Fibroblast of villous mesenchyme (primary cell): ENCODE results near the gene TFAP2A. TPM values are rescaled to one million over a fixed set of nuclear protein-coding genes. Genes with fewer than 3 reads are reported as not detected.

Experiments
- DNase-seq: peaks from one replicate; pipeline ENCODE4 v3.0.0-alpha.2; 2010; ENCODE audit warnings: low read depth
- H3K4me3 ChIP-seq: 2 replicates; pipeline ENCODE4 v1.5.1; 2011; ENCODE audit warnings: low read depth, mild to moderate bottlenecking, low read length
- total RNA-seq: library from RNA; depleted of rRNA; stranded (reverse); fragments of >200 nt; gene quantifications from 2 replicates; pipeline ENCODE4 v1.2.3, GENCODE V29; 2012
- TF ChIP-seq, protein P1 (sequence below): IDR thresholded peaks from 2 replicates; pipeline ENCODE4 v1.5.1; 2012; ENCODE audit warnings: low read depth, mild to moderate bottlenecking, low read length; ENCODE audit not compliant: insufficient read depth

Gene TFAP2A
- total RNA-seq, 1 donor, result 13.8 TPM

DNA sequence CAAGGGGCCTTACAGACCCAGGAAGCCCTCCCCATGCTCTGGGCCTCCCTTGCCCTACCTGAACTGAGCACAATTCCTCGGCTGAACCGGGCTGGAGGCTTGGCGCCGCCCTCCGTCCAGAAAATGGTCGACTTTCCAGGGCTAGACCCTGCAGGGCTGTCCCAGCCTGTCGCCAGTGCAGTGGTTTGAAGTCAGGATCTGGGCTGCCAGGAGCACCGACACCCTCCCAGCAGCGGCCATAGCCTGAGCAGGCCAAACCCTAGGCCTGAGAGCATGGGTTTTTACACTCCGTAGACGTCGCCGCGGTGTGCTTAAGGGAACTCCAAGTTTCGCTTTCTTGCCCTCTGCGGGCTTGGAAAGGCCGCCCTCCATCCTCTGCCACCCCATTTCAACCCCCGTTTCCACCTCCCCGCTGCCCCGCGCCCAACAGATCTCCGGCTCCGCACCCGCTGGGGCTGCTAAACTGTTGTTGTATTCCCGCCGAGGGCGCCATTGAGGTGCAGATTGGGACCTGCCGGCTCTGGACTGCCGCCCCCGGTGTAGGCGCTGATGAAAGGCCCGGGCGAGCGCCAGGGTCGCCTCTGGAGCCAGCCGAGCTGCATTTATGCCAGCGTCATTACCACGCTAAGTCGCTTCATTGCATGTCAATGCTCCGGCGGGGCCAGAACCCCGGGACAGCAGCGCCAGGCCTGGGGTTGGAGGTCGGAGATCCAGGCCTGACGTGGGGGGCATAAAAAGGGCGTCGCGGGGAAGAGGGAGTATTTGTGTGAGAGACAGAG lies 2.2 kb upstream of the TFAP2A start:
- no peak overlapping the region for H3K4me3 ChIP-seq
- TF ChIP-seq, protein P1, sequence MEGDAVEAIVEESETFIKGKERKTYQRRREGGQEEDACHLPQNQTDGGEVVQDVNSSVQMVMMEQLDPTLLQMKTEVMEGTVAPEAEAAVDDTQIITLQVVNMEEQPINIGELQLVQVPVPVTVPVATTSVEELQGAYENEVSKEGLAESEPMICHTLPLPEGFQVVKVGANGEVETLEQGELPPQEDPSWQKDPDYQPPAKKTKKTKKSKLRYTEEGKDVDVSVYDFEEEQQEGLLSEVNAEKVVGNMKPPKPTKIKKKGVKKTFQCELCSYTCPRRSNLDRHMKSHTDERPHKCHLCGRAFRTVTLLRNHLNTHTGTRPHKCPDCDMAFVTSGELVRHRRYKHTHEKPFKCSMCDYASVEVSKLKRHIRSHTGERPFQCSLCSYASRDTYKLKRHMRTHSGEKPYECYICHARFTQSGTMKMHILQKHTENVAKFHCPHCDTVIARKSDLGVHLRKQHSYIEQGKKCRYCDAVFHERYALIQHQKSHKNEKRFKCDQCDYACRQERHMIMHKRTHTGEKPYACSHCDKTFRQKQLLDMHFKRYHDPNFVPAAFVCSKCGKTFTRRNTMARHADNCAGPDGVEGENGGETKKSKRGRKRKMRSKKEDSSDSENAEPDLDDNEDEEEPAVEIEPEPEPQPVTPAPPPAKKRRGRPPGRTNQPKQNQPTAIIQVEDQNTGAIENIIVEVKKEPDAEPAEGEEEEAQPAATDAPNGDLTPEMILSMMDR, result no peak
- no peak for DNase-seq

DNA sequence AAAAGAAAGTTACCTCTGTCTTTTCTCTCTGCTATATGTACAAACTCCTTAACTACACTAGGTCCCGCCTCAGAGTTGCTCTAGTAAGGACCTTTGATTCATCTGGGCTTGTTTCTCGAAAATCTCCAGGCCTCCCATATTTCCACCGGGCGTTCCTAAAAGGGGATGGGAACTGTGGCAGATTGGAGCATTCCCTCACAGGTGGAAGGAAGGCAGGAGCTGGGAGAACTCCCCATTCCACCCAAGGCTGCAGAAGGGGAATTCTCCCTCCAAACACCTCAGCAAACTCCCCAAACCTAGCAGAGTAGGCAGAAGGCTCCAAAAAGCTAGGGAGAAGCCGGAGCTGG lies 1.6 kb upstream of the TFAP2A start:
- no peak overlapping the region for H3K4me3 ChIP-seq
- TF ChIP-seq, protein P1, result no peak
- DNase-seq, result no peak

DNA sequence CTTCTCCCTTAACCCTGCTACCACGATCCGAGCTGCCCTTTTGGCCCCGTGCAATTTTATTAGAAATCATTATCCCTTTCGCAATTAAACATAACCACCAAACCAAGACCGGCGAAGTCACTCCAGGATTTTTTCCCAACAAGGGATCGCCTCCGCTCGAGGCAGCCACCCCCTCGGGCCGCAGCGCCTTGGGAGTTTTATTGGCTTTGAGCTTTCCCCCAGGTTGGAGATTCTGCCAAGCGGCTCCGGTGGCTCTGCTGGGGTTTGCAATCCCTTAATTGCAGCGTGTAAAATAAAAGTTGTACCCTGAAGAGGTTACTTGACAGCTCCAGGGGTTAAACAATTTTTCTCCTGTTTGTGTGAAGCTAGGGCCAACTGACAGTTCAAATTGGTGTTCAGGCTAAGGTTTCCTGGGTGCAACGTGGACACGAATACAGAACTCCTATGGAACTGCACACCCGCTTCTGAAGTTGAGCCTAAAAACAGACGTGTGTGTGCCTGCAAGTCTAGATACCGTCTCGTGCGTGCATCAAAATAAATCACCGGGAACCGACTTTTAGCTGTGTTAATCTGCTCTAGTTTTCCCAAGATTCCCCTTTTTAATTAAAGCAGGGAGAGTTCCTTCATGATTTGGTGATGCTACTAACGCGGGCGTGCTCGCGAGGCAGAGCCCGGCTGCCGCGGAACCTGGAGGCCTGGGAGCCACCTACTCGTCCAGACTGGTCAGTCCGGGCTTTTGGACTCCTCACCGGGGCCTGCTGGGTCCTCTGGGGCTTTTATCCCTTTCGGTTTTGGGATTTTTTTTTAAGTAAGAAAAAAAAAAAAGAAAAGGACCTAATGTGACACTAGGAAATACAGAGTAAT lies 975 bp upstream of the TFAP2A start:
- TF ChIP-seq, protein P1, result no peak
- H3K4me3 ChIP-seq, result no peak overlapping the region
- no peak for DNase-seq

DNA sequence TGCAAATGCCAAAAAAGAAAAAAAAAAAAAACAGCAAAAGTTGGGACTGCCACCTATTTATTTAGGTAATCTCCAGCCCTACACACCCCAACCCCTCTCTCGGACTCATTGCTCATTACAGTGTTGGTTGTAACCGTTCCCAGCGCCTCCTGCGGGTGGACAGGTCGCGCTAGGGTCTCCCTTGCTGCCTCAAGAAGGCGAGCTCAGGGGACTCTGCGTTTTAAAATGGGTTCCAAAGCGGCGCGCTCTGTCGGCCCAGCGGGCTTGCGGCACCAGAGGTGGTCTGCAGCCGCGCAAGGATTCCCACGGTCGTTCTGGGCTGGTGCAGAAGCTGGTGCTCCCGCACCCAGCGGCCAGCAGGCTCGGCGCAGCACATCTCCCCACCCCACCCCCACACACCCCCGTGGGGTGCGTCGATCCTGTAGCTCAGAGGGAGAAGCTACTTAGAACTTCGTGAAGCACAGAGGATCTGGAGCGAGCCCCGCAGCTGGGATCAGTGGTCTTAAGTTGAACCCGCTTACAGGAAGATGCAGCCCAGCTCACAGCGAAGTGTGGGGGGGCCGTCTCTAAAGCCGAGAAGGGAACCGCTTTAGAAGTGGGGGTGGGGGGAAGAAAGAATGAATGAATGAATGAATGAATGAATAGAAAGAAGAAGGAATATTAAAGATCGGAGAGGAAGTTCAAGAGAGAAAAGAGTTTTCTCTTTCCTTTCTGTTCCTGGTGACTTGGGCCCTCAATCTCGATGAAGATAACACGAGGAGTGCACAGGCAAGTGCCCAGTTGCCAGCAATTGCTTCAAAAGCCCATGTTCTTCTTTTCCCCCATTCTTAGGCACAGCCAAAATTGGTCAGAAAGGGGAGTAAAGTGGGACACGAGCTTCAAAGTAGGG lies 780 bp downstream of the TFAP2A start:
- DNase-seq, result peak; percentile 13
- TF ChIP-seq, protein P1, result no peak

DNA sequence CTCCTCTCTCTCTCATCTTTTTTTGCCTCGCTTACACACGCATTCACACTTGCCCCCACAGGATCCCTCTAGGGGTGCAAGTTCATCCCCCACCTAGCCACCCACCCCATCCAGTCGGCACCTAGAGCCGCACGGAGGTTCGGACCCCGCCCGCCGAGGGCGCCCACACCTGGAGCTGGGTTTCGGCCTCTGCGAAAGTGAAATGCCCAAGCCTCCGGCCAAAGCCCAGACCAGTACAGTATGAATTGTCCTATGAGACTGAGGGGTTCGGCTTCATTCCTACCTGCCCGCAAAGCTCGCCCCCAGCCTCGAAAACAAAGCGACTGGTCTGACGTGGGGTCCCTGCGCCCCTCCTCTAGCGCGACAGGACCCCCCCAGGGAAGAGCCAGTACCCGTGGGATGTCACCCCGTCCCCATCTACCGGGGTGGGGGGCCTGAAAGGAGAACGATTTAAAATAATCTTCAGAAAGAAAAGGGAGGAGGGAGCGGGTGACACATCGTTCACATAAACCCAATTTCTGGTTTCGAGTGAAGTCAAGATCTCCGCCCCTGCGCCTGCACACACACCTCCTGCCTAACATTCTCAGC lies 1.5 kb downstream of the TFAP2A start:
- TF ChIP-seq, protein P1, result no peak
- DNase-seq, result no peak
- peak overlapping the region; percentile 72 for H3K4me3 ChIP-seq

More for the DNA sequence above, 780 bp downstream of the TFAP2A start:
- peak overlapping the region; percentile 72 for H3K4me3 ChIP-seq

DNA sequence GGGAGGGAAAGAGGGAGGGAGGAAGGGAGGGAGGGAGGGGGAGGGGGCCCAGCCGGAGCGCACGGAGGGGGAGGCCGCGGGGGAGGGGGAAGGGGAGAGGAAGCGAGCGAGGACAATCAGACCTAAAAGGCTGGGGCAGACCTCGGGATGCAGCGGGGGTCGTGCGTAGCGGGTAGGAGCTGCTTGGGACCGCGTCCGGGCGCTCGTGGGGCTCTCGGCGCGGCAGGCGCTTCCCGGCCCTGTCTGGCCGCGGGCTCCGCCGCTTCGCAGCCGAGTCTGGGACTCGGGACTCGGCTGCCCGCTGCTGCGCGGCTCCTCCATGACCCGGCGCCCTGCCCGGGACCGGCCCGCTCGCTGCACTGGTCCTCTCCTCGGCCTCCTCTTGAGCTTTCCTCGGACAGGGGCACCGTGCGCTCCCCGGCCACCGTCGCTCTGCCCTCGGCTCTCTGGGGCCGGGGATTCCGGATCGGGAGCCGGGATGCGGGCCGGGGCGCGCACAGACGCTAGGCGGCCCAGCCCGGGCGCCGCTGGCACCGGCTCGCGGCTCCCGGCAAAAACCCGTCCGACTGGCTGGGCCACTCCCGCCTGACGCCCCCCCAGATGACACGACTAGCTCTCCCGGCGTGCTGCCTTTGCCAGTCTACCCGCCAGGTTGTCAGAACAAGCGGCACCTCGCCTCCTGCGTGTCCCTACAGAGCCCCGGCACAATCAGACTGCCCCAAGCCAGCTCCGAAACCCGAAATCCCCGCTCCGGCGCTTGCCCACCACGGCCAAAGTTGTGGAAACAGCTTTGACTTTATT lies 2.2 kb downstream of the TFAP2A start:
- TF ChIP-seq, protein P1, result no peak

More for the DNA sequence above, 2.2 kb downstream of the TFAP2A start:
- no peak for DNase-seq
- peak overlapping the region; percentile 72 for H3K4me3 ChIP-seq
